GM12872 (cell line): ENCODE results near the gene ZFP36L1.

Experiments
- CTCF ChIP-seq: IDR thresholded peaks from 3 replicates; pipeline ENCODE4 v1.5.1; 2011; ENCODE audit warnings: low read depth, mild to moderate bottlenecking, low read length, moderate library complexity; ENCODE audit not compliant: insufficient read depth

Gene ZFP36L1

GRCh38 chr14:68794130-68794850, 1.4 kb upstream of the ZFP36L1 start:
- TF ChIP-seq CTCF: no peak

DNA sequence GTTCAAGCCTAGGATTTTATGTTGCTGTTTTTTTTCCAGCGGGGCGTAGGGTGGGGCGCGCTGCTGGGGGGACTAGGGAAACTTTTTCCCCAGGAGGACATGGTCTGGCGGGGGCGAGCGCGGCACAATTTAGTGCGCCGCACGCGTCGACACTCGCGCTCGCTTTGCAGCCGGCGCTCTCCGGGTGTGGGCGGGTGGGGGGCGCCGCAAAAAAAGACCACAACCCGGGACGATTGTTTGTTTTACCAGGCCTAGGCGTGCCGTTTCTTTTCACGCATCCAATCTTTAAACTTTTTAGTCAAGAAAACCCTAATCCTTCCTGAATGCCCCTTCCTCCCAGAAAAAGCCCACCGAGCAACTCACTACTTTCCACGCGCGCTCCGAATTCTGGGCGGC, 865 bp upstream of the ZFP36L1 start:
- no peak for TF ChIP-seq CTCF

DNA sequence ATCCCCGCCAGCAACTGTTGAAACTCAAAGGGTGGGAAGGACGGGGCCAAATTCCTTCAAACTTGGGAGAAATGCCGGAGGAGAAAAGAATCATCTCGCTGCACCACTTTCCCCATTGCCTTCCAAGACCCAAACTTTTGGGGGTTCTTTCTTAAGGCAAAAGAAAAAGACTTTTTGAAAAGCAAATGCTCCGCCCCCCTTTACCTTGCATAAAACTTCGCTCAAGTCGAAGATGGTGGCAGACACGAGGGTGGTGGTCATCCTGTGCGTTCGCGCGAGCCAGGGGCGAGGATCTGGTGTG, 239 bp downstream of the ZFP36L1 start:
- TF ChIP-seq CTCF: no peak

GRCh38 chr14:68791902-68792677, 777 bp downstream of the ZFP36L1 start:
- TF ChIP-seq CTCF: no peak

DNA sequence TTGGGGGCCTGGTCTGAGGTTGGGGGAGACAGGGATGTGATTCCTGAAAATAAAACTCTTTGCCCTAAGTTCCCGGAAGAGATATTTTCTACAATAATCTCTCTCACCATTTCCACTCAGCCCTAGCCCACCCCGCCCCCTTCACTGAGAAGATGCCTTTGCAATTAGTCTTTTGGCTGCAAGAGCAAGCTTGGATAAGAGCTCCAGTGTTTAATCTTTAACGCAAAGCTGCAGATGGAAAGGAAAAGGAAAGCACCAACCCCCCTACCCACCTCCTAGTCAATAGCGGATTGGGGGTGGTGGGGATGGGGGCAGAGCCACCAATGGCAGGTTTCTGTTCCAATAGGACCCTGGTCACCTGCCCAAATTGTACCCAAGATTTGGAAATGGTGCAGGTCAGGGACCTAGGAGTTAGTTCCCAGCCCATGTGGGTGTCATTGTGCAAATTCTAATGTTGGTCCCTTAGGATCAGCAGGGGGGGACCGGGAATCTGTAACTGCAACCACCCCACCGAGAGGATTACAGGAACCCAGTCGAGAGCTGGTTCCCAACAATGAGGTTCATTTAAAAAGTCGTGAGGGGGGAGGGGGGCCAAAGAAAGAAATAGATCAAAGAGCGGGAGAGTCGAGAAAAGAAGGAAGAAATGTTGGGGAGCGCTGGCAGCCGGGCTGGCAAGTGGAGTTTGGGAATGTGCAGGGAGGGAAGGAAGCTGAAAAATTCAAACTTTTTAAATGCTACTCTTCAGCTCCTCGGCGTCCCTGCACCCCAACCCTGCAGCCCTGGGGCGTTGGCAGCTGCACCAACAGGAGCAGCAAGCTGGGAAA, 1.6 kb downstream of the ZFP36L1 start:
- TF ChIP-seq CTCF: no peak

- no peak for TF ChIP-seq CTCF
Measured at GRCh38 chr14:68790644-68791077, 2.2 kb downstream of the ZFP36L1 start.
